ENCODE data around the gene NUDT22.
"Not testable (repeated sequence)": the region's sequence is repeated elsewhere in the genome, so short reads cannot be mapped to it uniquely, and the experiment has no call there.

The NUDT22 gene

GRCh38 chr11:64244966-64245365 is 18.9 kb downstream of the NUDT22 start:
- peak overlapping the region; percentile 88 for H3K4me3 ChIP-seq (ENCODE audit: insufficient read length, low read depth)
- H3K36me3 ChIP-seq (ENCODE audit: insufficient read depth, insufficient read length, low read length): peaks cover 34% of the 10 kb centered on the region
- no peaks in the 10 kb centered on the region for H3K9me3 ChIP-seq (ENCODE audit: insufficient read depth, low read length)
- peak overlapping the region; percentile 65 for H3K9ac ChIP-seq (ENCODE audit: insufficient read length, low read depth)
- H3K4me1 ChIP-seq (ENCODE audit: insufficient read depth, insufficient read length): peaks cover 40% of the 10 kb centered on the region
- H3K27me3 ChIP-seq (ENCODE audit: insufficient read depth, insufficient read length): no peaks in the 10 kb centered on the region
- DNase-seq (ENCODE audit: low read depth, low spot score): no peak
- TF ChIP-seq SUZ12 (IDR thresholded peaks at IDR 0.05; ENCODE audit: extremely low read depth, insufficient read depth, insufficient read length): no peak
- no peak for TF ChIP-seq ZNF274 (IDR thresholded peaks at IDR 0.05; ENCODE audit: low read depth, low read length)
- no peak for TF ChIP-seq YY1 (IDR thresholded peaks at IDR 0.05; ENCODE audit: insufficient read depth, insufficient read length)

- Histone ChIP-seq H3K4me1 (ENCODE audit: insufficient read depth, insufficient read length) (peaks cover 38% of the 10 kb centered on the region), H3K9me3 (ENCODE audit: insufficient read depth, low read length) (no peaks in the 10 kb centered on the region), H3K36me3 (ENCODE audit: insufficient read depth, insufficient read length, low read length) (peaks cover 34% of the 10 kb centered on the region), H3K27me3 (ENCODE audit: insufficient read depth, insufficient read length) (no peaks in the 10 kb centered on the region), H3K4me3 (ENCODE audit: insufficient read length, low read depth) (peak overlapping the region; percentile 88), H3K9ac (ENCODE audit: insufficient read length, low read depth) (peak overlapping the region; percentile 96)
- DNase-seq (ENCODE audit: low read depth, low spot score): no peak
- TF ChIP-seq YY1 (IDR thresholded peaks at IDR 0.05; ENCODE audit: insufficient read depth, insufficient read length): no peak
- TF ChIP-seq SUZ12 (IDR thresholded peaks at IDR 0.05; ENCODE audit: extremely low read depth, insufficient read depth, insufficient read length): no peak
These were observed 19.3 kb downstream of the NUDT22 start for GRCh38 chr11:64245401-64245796.

GRCh38 chr11:64245797-64246620 is 19.9 kb downstream of the NUDT22 start:
- peak overlapping the region; percentile 88 for H3K4me3 ChIP-seq (ENCODE audit: insufficient read length, low read depth)
- H3K36me3 ChIP-seq (ENCODE audit: insufficient read depth, insufficient read length, low read length): peaks cover 34% of the 10 kb centered on the region
- peak overlapping the region; percentile 96 for H3K9ac ChIP-seq (ENCODE audit: insufficient read length, low read depth)
- DNase-seq (ENCODE audit: low read depth, low spot score): no peak
- no peak for TF ChIP-seq ZNF274 (IDR thresholded peaks at IDR 0.05; ENCODE audit: low read depth, low read length)
- no peak for TF ChIP-seq SUZ12 (IDR thresholded peaks at IDR 0.05; ENCODE audit: extremely low read depth, insufficient read depth, insufficient read length)
- TF ChIP-seq YY1 (IDR thresholded peaks at IDR 0.05; ENCODE audit: insufficient read depth, insufficient read length): no peak
- no peaks in the 10 kb centered on the region for H3K9me3 ChIP-seq (ENCODE audit: insufficient read depth, low read length)
- H3K27me3 ChIP-seq (ENCODE audit: insufficient read depth, insufficient read length): no peaks in the 10 kb centered on the region
- H3K4me1 ChIP-seq (ENCODE audit: insufficient read depth, insufficient read length): peaks cover 44% of the 10 kb centered on the region

DNA sequence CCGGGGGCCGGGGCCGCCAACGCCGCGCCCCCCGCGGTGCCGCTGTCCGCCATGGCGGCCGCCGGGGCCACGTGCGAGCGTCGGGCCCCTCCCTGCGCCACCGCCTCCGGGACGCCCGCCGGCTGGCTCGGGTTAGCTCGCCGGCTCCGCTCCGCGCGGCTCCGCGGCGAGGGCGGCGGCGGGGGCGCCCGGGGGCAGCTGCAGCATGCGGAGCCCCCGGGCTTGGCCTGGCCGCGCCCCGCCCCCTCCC is 20.5 kb downstream of the NUDT22 start:
- H3K4me3 ChIP-seq (ENCODE audit: insufficient read length, low read depth): peak overlapping the region; percentile 88
- H3K9me3 ChIP-seq (ENCODE audit: insufficient read depth, low read length); H3K27me3 ChIP-seq (ENCODE audit: insufficient read depth, insufficient read length); DNase-seq (ENCODE audit: low read depth, low spot score): not testable (repeated sequence)
- peaks cover 44% of the 10 kb centered on the region for H3K4me1 ChIP-seq (ENCODE audit: insufficient read depth, insufficient read length)
- H3K36me3 ChIP-seq (ENCODE audit: insufficient read depth, insufficient read length, low read length): peaks cover 34% of the 10 kb centered on the region
- H3K9ac ChIP-seq (ENCODE audit: insufficient read length, low read depth): peak overlapping the region; percentile 96

GRCh38 chr11:64246871-64247728 is 21.0 kb downstream of the NUDT22 start, which contains the start of gene PPP1R14B:
PPP1R14B (minus strand) TSS chr11:64246943; CDS start chr11:64246673, 270 bp downstream.
- Histone ChIP-seq H3K4me3 (ENCODE audit: insufficient read length, low read depth) (peak within 1 kb of the TSS; percentile 88), H3K27me3 (ENCODE audit: insufficient read depth, insufficient read length) (no peaks in the 10 kb centered on the region), H3K9ac (ENCODE audit: insufficient read length, low read depth) (peak within 1 kb of the TSS; percentile 96), H3K36me3 (ENCODE audit: insufficient read depth, insufficient read length, low read length) (peaks cover 34% of the 10 kb centered on the region), H3K4me1 (ENCODE audit: insufficient read depth, insufficient read length) (peaks cover 46% of the 10 kb centered on the region), H3K9me3 (ENCODE audit: insufficient read depth, low read length) (no peaks in the 10 kb centered on the region)
- DNase-seq (ENCODE audit: low read depth, low spot score): no peak
- TF ChIP-seq YY1 (IDR thresholded peaks at IDR 0.05; ENCODE audit: insufficient read depth, insufficient read length): peak; percentile 83
- TF ChIP-seq SUZ12 (IDR thresholded peaks at IDR 0.05; ENCODE audit: extremely low read depth, insufficient read depth, insufficient read length): no peak

DNA sequence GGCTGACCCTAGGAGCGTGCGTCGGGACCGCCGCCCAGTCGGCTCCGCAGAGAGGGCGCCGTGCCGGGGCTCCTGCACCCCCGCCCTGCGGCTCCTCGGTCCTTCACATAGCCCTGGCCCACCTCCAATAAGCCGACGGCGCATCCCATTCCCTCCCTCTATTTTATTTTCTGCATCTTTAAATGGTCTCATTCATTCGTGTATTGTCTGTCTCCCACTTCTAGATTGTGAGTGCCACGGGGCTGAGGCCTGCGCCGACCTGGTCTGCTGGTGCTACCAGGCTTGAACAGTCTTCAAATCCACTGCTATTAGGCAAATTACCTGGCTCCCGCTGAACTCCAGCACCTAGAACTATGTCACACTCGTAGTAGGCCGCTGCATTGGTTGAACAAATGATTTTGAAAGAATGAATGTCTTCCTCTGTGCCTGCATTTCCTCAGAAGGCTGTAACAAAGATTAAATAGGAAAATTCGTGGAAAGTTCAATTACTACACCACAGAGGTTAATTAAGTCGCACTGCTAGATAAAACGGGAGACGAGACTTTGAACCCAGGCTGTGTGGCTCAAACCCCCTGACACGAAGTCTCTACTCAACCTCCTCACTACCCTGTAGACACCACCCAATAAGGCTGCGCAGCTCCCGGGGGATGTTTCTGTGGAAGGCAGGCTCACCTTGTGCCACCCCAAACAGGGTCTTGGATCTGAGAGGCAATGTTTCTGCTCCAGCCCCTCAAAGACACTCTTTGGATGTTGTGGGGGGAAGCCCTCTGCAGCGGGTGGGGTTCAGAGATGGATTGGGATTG is 21.9 kb downstream of the NUDT22 start:
- Histone ChIP-seq H3K9me3 (ENCODE audit: insufficient read depth, low read length) (no peaks in the 10 kb centered on the region), H3K9ac (ENCODE audit: insufficient read length, low read depth) (peak overlapping the region; percentile 90), H3K27me3 (ENCODE audit: insufficient read depth, insufficient read length) (no peaks in the 10 kb centered on the region), H3K4me1 (ENCODE audit: insufficient read depth, insufficient read length) (peaks cover 47% of the 10 kb centered on the region), H3K4me3 (ENCODE audit: insufficient read length, low read depth) (peak overlapping the region; percentile 81), H3K36me3 (ENCODE audit: insufficient read depth, insufficient read length, low read length) (peaks cover 31% of the 10 kb centered on the region)
- TF ChIP-seq YY1 (IDR thresholded peaks at IDR 0.05; ENCODE audit: insufficient read depth, insufficient read length): no peak
- no peak for TF ChIP-seq ZNF274 (IDR thresholded peaks at IDR 0.05; ENCODE audit: low read depth, low read length)
- no peak for TF ChIP-seq SUZ12 (IDR thresholded peaks at IDR 0.05; ENCODE audit: extremely low read depth, insufficient read depth, insufficient read length)
- DNase-seq (ENCODE audit: low read depth, low spot score): no peak

- Histone ChIP-seq H3K9ac (ENCODE audit: insufficient read length, low read depth) (peak overlapping the region; percentile 90), H3K36me3 (ENCODE audit: insufficient read depth, insufficient read length, low read length) (peaks cover 31% of the 10 kb centered on the region), H3K27me3 (ENCODE audit: insufficient read depth, insufficient read length) (no peaks in the 10 kb centered on the region), H3K4me3 (ENCODE audit: insufficient read length, low read depth) (no peak overlapping the region), H3K4me1 (ENCODE audit: insufficient read depth, insufficient read length) (peaks cover 45% of the 10 kb centered on the region), H3K9me3 (ENCODE audit: insufficient read depth, low read length) (no peaks in the 10 kb centered on the region)
- no peak for DNase-seq (ENCODE audit: low read depth, low spot score)
- no peak for TF ChIP-seq ZNF274 (IDR thresholded peaks at IDR 0.05; ENCODE audit: low read depth, low read length)
- no peak for TF ChIP-seq YY1 (IDR thresholded peaks at IDR 0.05; ENCODE audit: insufficient read depth, insufficient read length)
- TF ChIP-seq SUZ12 (IDR thresholded peaks at IDR 0.05; ENCODE audit: extremely low read depth, insufficient read depth, insufficient read length): no peak
These were observed 22.5 kb downstream of the NUDT22 start for GRCh38 chr11:64248578-64248977.

Measured in NT2/D1 (cell line).